HEK293 (cell line): ENCODE data around the gene PRRC2B.

ENCODE experiments used
- CTCF ChIA-PET: fragments of 350-600 bp; formaldehyde crosslinking; extraction: SDS; loops from one replicate; lab custom pipeline; 2021; ENCODE audit warnings: antibody characterized with exemption; lab: Yijun Ruan, JAX
- POLR2A ChIA-PET: fragments of 300-600 bp; formaldehyde crosslinking; extraction: SDS; loops from one replicate; lab custom pipeline; 2020; ENCODE audit warnings: antibody characterized with exemption, inconsistent platforms; lab: Yijun Ruan, JAX
- H3K27ac ChIP-seq: fragments of 200-500 bp; sonication (Bioruptor generic); 2 replicates; pipeline ENCODE4 v1.5.1; 2014; ENCODE audit warnings: low read depth, low read length, control low read depth, inconsistent platforms; ENCODE audit errors: extremely low read depth
- H3K36me3 ChIP-seq, 2 experiments: fragments of 200-500 bp in 1 of 2; sonication (Bioruptor generic) in 1 of 2; 1 replicate in 1 of 2; 2 replicates in 1 of 2; pipeline ENCODE4 v1.5.1; 2014 to 2017; ENCODE audit warnings: inconsistent platforms in 2 of 2, low read length in 2 of 2; ENCODE audit not compliant: control insufficient read depth in 2 of 2, insufficient read depth in 1 of 2
- H3K4me1 ChIP-seq: fragments of 200-500 bp; sonication (Bioruptor generic); 2 replicates; pipeline ENCODE4 v1.5.1; 2014; ENCODE audit warnings: mild to moderate bottlenecking, low read length, inconsistent platforms; ENCODE audit not compliant: control insufficient read depth, insufficient read depth
- H3K4me3 ChIP-seq: 2 replicates; pipeline ENCODE4 v1.5.1; 2011; ENCODE audit warnings: low read depth, mild to moderate bottlenecking, control low read depth, low read length, moderate library complexity
- H3K9me3 ChIP-seq: fragments of 200-500 bp; sonication (Bioruptor generic); 2 replicates; pipeline ENCODE4 v1.5.1; 2014; ENCODE audit warnings: low read depth, low read length, inconsistent platforms; ENCODE audit not compliant: control insufficient read depth, insufficient read depth
- INSM2 ChIP-seq: fragments of 450-650 bp; formaldehyde crosslinking; IDR thresholded peaks from 2 replicates; pipeline ENCODE4 v1.5.1; 2016; ENCODE audit warnings: missing biosample characterization, missing genetic modification characterization
- KLF17 ChIP-seq: fragments of 450-650 bp; formaldehyde crosslinking; IDR thresholded peaks from 2 replicates; pipeline ENCODE4 v1.5.1; 2016; ENCODE audit warnings: missing biosample characterization, missing genetic modification characterization
- KLF7 ChIP-seq: fragments of 450-650 bp; formaldehyde crosslinking; IDR thresholded peaks from 2 replicates; pipeline ENCODE4 v1.5.1; 2016; ENCODE audit warnings: missing biosample characterization, missing genetic modification characterization, borderline replicate concordance
- MEIS1 ChIP-seq: sonication (generic); formaldehyde crosslinking; IDR thresholded peaks from 2 replicates; pipeline ENCODE4 v1.8.1; 2022; ENCODE audit warnings: missing genetic modification reagents, mild to moderate bottlenecking, borderline replicate concordance
- PRDM2 ChIP-seq: fragments of 450-650 bp; formaldehyde crosslinking; IDR thresholded peaks from 2 replicates; pipeline ENCODE4 v1.5.1; 2016; ENCODE audit warnings: missing biosample characterization, missing genetic modification characterization, borderline replicate concordance
- YY2 ChIP-seq: fragments of 450-650 bp; formaldehyde crosslinking; IDR thresholded peaks from 2 replicates; pipeline ENCODE4 v1.5.1; 2016; ENCODE audit warnings: missing biosample characterization, missing genetic modification characterization
- ZBTB21 ChIP-seq: fragments of 450-650 bp; formaldehyde crosslinking; IDR thresholded peaks from 2 replicates; pipeline ENCODE4 v1.5.1; 2017; ENCODE audit warnings: missing biosample characterization, missing genetic modification characterization
- ZFP37 ChIP-seq: fragments of 450-650 bp; formaldehyde crosslinking; IDR thresholded peaks from 2 replicates; pipeline ENCODE4 v1.5.1; 2016; ENCODE audit warnings: missing biosample characterization, missing genetic modification characterization
- ZFP41 ChIP-seq: fragments of 450-650 bp; formaldehyde crosslinking; IDR thresholded peaks from 2 replicates; pipeline ENCODE4 v1.5.1; 2016; ENCODE audit warnings: missing biosample characterization, missing genetic modification characterization, borderline replicate concordance
- ZNF155 ChIP-seq: fragments of 450-650 bp; formaldehyde crosslinking; IDR thresholded peaks from 2 replicates; pipeline ENCODE4 v1.5.1; 2016; ENCODE audit warnings: missing biosample characterization, missing genetic modification characterization
- ZNF157 ChIP-seq: fragments of 450-650 bp; formaldehyde crosslinking; IDR thresholded peaks from 2 replicates; pipeline ENCODE4 v1.5.1; 2016; ENCODE audit warnings: missing biosample characterization, missing genetic modification characterization
- ZNF169 ChIP-seq: fragments of 450-650 bp; formaldehyde crosslinking; IDR thresholded peaks from 2 replicates; pipeline ENCODE4 v1.5.1; 2016; ENCODE audit warnings: missing biosample characterization, missing genetic modification characterization
- ZNF23 ChIP-seq: fragments of 450-650 bp; formaldehyde crosslinking; IDR thresholded peaks from 2 replicates; pipeline ENCODE4 v1.5.1; 2016; ENCODE audit warnings: missing biosample characterization, missing genetic modification characterization, borderline replicate concordance
- ZNF239 ChIP-seq: fragments of 450-650 bp; formaldehyde crosslinking; IDR thresholded peaks from 2 replicates; pipeline ENCODE4 v1.5.1; 2016; ENCODE audit warnings: missing biosample characterization, missing genetic modification characterization
- ZNF266 ChIP-seq: fragments of 450-650 bp; formaldehyde crosslinking; IDR thresholded peaks from 2 replicates; pipeline ENCODE4 v1.5.1; 2016; ENCODE audit warnings: missing biosample characterization, missing genetic modification characterization, low read depth
- ZNF292 ChIP-seq: fragments of 450-650 bp; formaldehyde crosslinking; IDR thresholded peaks from 2 replicates; pipeline ENCODE4 v1.5.1; 2016; ENCODE audit warnings: low read depth, missing biosample characterization, missing genetic modification characterization, borderline replicate concordance
- ZNF362 ChIP-seq: fragments of 450-650 bp; formaldehyde crosslinking; IDR thresholded peaks from 2 replicates; pipeline ENCODE4 v1.5.1; 2016; ENCODE audit warnings: missing biosample characterization, missing genetic modification characterization
- ZNF366 ChIP-seq: fragments of 450-650 bp; formaldehyde crosslinking; conservative IDR thresholded peaks from 2 replicates; pipeline ENCODE4 v1.5.1; 2016; ENCODE audit warnings: missing biosample characterization, missing genetic modification characterization
- ZNF391 ChIP-seq: fragments of 450-650 bp; formaldehyde crosslinking; IDR thresholded peaks from 2 replicates; pipeline ENCODE4 v1.5.1; 2016; ENCODE audit warnings: low read depth, missing biosample characterization, missing genetic modification characterization, borderline replicate concordance
- ZNF394 ChIP-seq: fragments of 450-650 bp; formaldehyde crosslinking; IDR thresholded peaks from 2 replicates; pipeline ENCODE4 v1.5.1; 2016; ENCODE audit warnings: missing biosample characterization, missing genetic modification characterization, mild to moderate bottlenecking, moderate library complexity, borderline replicate concordance
- ZNF416 ChIP-seq: fragments of 450-650 bp; formaldehyde crosslinking; IDR thresholded peaks from 2 replicates; pipeline ENCODE4 v1.5.1; 2016; ENCODE audit warnings: missing biosample characterization, missing genetic modification characterization
- ZNF530 ChIP-seq: fragments of 450-650 bp; formaldehyde crosslinking; IDR thresholded peaks from 2 replicates; pipeline ENCODE4 v1.5.1; 2016; ENCODE audit warnings: low read depth, missing biosample characterization, missing genetic modification characterization
- ZNF555 ChIP-seq: fragments of 450-650 bp; formaldehyde crosslinking; conservative IDR thresholded peaks from 2 replicates; pipeline ENCODE4 v1.5.1; 2017; ENCODE audit warnings: missing biosample characterization, mild to moderate bottlenecking, missing genetic modification characterization, inconsistent platforms
- ZNF580 ChIP-seq: fragments of 450-650 bp; formaldehyde crosslinking; IDR thresholded peaks from 2 replicates; pipeline ENCODE4 v1.5.1; 2016; ENCODE audit warnings: missing biosample characterization, missing genetic modification characterization
- ZNF623 ChIP-seq: fragments of 450-650 bp; formaldehyde crosslinking; IDR thresholded peaks from 2 replicates; pipeline ENCODE4 v1.5.1; 2016; ENCODE audit warnings: missing biosample characterization, missing genetic modification characterization
- ZNF768 ChIP-seq: fragments of 450-650 bp; formaldehyde crosslinking; IDR thresholded peaks from 2 replicates; pipeline ENCODE4 v1.5.1; 2018; ENCODE audit warnings: missing biosample characterization, mild to moderate bottlenecking, missing genetic modification characterization
- ZNF785 ChIP-seq: fragments of 450-650 bp; formaldehyde crosslinking; IDR thresholded peaks from 2 replicates; pipeline ENCODE4 v1.5.1; 2016; ENCODE audit warnings: missing biosample characterization, missing genetic modification characterization
- ZNF792 ChIP-seq: fragments of 450-650 bp; formaldehyde crosslinking; IDR thresholded peaks from 2 replicates; pipeline ENCODE4 v1.5.1; 2016; ENCODE audit warnings: missing biosample characterization, missing genetic modification characterization
- ZSCAN4 ChIP-seq: fragments of 450-650 bp; formaldehyde crosslinking; IDR thresholded peaks from 2 replicates; pipeline ENCODE4 v1.5.1; 2017; ENCODE audit warnings: missing biosample characterization, missing genetic modification characterization

Gene PRRC2B

GRCh38 chr9:131543141-131543540 is 149.3 kb downstream of the PRRC2B start:
- CTCF ChIA-PET: no interaction called here
- H3K4me1 ChIP-seq: 0 out of 2 replicates have a peak, but pooled peaks cover 3% of the 10 kb centered on the region
- TF ChIP-seq ZNF23 (tag by site-specific recombination) (no peak), ZNF580 (tag by site-specific recombination) (peak; percentile 48; the same call in 1 of the 2 replicates), ZNF362 (tag by site-specific recombination) (peak; percentile 97), ZNF169 (tag by site-specific recombination) (no peak), MEIS1 (CRISPR knock-in tag) (no peak), ZNF416 (tag by site-specific recombination) (no peak), ZNF785 (tag by site-specific recombination) (no peak), ZNF292 (tag by site-specific recombination) (no peak), ZNF155 (no peak), INSM2 (no peak), ZSCAN4 (no peak), KLF17 (tag by site-specific recombination) (no peak), ZNF394 (tag by site-specific recombination) (no peak), ZNF555 (no peak), ZNF266 (tag by site-specific recombination) (no peak), ZFP41 (tag by site-specific recombination) (no peak), ZNF530 (tag by site-specific recombination) (no peak), YY2 (no peak), ZNF239 (no peak), ZNF366 (no peak), ZNF792 (tag by site-specific recombination) (no peak), ZBTB21 (tag by site-specific recombination) (no peak), ZNF768 (tag by site-specific recombination) (no peak), ZNF157 (tag by site-specific recombination) (no peak), PRDM2 (tag by site-specific recombination) (no peak), ZFP37 (0 out of 2 replicates have a peak, but pooled peaks have one; percentile 51), KLF7 (tag by site-specific recombination) (no peak), ZNF623 (tag by site-specific recombination) (no peak), ZNF391 (tag by site-specific recombination) (peak; percentile 65; the same call in 1 of the 2 replicates)

More at GRCh38 chr9:131543141-131543540, 149.3 kb downstream of the PRRC2B start:
- POLR2A ChIA-PET: no interaction called here
- Histone ChIP-seq H3K36me3 (no peaks in the 10 kb centered on the region), H3K4me3 (no peak overlapping the region), H3K27ac (no peak overlapping the region), H3K9me3 (no peaks in the 10 kb centered on the region)
